Stimulated activated CD4-positive, alpha-beta T cell treated with anti-CD3 and anti-CD28 coated beads, Interleukin-4, amount 100 ng/mL, for 4 hours (primary cell): ENCODE measurements around the gene DPH5.
"Not testable (repeated sequence)": the region's sequence is repeated elsewhere in the genome, so short reads cannot be mapped to it uniquely, and the experiment has no call there.

Experiments used
- DNase-seq, 2 experiments: peaks; one replicate each; pipeline ENCODE4 v3.0.0-alpha.2; 2020

Gene DPH5

DNA sequence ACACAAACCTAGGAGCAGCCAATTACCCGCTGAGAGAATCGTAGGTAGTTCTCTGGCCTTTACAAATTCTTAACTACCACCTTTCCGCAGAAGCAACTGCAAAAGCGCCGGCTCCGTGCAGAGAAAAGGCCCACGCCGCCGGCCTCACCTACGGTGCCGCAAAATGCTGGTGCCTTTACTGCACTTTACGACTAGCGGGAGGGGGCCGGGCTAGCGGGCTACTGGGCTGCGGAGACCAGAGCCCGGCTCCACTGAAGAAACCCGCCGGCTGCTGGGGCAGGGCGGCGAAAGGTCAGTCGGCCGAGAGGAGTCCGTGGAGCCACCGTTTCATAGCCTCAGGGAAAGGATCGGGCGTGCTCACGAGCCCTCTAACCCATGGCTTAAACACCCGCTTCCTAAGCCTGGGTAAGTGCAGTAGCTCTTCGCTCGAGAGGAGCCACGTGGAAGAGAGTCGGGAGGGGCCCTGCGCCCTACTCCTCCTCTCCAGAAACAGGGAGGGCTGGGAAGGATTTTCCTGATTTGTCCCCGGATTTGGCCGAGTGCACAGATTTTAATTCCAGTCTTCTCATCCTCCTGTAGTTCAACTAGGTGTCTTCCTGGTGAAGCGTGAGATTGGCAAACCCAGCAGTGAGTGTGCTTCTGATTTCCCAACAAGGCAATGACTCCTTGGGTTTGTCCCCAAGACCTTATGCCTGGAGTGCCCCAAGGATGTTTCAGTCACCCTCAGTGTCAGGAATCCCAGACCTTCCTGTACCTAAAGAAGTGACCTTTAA is at the start of gene DPH5:
Gene DPH5, minus strand, starts transcription at position 128 of the 773 bp plus-strand sequence. CDS start 341 bp downstream, outside the sequence.
- DNase-seq = peak; percentile 88 to 90

- no peak for DNase-seq
Measured at GRCh38 chr1:101073836-101074235, 48.3 kb upstream of the DPH5 start.

DNA sequence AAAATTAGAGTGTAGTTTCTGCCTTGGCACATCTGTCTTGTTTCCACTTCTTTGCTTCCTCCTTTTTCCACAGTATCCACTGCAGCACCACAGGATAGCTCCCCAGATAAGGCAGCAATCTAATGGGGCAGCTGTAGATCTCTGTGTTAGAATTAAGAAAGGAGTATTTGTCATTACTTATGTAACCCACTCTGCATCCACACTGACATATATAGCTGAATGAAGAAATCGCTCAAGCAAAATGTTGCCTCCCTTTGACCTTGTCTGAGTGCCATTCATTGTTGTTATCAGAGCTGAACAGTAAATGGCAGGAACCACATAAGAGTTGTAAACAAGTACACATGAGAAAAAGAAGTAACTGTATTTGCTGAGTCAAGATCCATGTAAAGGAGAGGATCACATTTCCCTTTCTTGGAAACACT is 45.9 kb upstream of the DPH5 start:
- no peak for DNase-seq

DNA sequence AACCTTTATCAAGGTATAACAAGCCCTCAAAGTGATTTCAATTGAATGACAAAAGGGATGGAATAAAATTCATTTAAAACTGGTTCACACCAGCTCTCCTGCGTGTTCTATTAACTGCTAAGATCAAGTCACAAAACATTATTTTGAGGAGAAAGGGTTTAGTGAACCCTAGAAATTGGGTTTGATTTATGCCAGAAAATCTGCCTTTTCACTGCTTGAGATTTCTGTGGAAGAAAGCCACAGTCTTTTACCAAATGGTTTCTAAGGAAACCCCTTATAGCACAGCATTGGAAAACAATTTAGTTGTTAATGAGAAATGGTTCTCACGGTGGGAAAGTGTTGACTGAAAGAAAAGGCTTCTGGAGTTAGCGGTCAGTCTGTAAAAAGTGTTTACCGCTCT is 43.6 kb upstream of the DPH5 start:
- DNase-seq = no peak

GRCh38 chr1:101066937-101067335 is 41.4 kb upstream of the DPH5 start:
- not testable (repeated sequence) for DNase-seq

DNA sequence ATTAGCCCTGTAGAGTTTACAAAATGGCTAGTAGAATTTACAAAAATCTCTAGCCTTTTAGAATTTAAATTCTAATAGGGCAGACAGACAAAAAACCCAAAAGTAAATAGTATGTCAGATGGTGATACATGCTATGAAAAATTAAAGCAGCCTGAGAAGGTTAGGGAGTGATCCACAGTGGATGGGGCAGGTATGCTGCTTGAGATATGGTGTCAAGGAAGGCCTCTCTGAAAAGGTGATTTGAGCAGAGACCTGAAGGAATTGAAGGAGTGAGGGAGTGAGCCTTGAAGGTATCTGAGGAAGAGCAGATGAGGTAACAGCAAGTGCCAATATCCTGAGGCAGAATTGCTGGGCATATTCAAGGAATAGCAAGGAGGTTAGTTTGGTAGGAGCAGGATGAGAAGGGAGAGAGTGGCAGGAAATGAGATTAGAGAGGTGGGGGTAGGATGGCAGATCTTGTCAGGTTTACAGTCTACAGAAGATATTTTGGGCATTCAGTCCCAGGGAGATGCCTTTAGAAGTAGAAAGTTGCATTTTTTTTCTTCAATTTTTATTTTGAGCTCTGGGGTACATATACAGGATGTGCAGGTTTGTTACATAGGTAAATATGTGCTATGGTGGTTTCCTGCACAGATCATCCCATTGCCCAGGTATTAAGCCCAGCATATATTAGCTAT is 40.8 kb upstream of the DPH5 start:
- no peak for DNase-seq

GRCh38 chr1:101065575-101065974 is 40.0 kb upstream of the DPH5 start:
- DNase-seq = no peak

GRCh38 chr1:101064697-101065096 is 39.1 kb upstream of the DPH5 start:
- DNase-seq = no peak

DNA sequence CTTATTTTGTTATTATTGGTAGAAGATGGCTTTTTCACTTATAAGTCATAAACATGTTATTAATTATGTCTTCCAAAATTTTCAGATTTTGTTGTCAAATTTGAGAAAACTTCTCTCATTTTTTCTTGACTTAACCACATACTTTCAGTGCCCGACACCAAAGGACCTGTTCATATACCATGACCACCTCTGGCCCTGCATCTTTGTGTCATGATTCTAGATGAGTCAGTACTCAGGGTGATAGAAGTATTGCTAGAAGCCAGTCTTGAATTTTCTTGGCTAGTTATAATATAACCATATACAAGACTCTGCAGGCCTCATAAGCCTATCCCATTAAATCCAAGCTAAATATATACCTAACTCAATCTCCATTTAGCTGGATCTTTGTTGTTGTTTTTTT is 35.4 kb upstream of the DPH5 start:
- DNase-seq = no peak

DNA sequence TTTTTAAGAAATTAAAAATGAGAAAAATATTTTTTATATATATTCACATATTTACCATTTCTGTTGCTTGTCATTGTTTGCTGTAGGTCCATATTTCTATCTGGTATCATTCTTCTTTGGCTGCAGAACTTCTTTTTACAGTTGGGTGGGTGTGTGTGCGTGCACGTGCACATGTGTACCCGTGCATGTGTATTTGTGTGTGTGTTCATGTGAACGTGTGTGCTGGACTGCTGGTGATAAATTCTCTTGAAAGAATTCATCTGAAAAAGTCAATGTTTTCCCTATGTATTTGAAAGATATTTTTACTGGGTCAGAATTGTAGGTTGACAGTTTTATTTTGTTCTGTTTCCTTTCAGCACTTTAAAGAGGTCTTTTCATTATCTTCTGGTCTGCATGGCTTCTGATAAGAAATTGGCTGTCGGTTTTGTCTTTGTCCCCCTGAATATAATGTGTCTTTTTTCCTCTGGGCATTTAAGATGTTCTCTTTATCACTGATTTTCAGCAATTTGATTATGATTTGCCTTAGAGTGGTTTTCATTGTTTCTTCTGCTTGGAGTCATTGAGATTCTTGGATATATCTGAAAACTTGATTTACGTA is 34.5 kb upstream of the DPH5 start:
- no peak for DNase-seq

DNA sequence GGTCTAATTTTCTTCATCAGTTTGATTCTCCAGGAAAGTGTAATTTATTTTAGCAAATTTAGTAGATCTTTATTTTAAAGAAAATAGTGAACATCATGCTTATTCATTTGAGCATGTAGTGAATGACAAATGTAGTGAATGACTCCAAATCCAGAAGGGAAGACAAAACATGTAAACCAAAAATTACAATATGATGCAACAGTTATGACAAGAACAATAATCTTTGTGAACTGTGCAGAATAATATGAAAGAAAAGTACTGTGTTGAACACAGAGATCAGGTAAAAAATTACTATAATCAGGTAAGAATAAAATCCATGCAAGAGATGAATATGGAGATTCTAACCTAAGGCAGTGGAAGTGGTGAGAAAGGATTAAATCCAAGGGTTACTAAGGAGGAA is 30.0 kb upstream of the DPH5 start:
- DNase-seq = no peak

DNA sequence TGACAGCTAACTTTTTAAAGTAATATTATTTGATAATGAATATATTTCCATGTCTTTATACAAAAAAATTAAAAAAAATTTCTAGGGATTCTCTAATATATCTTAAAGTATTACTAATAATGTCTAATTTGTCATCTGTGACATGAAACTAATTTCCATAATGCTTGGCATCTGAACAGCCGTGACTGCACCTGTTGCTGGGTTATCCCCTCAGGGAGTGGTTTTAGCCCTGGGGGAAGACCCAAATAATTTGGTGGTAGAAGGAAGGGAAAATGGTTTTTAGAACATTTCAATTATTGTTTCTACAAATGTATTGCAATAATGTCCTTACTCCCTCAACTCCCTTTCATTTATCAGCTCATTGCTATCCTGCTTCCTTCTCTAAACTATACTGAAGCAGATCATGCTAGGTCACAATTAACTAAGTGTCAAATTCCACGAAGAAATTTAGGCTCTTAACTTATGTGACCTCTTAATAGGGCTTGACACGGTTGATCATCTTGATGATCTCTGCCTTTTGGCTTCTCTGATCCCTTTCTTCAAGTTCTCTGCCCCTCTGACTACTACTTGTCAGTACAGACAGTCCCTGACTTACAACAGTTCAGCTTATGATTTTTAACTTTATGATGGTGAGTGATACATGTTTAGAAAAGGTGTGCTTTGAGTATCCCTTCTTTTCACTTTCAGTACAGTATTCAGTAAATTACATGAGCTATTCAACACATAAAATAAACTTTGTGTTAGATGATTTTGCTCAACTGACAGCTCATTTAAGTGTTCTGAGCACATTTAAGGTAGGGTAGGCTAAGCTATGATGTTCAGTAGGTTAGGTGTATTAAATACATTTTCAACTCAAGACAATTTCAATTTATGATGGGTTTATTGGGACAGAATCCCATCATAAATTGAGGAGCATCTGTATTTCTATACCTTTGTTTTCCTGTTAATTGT is 26.4 kb upstream of the DPH5 start:
- no peak for DNase-seq

DNA sequence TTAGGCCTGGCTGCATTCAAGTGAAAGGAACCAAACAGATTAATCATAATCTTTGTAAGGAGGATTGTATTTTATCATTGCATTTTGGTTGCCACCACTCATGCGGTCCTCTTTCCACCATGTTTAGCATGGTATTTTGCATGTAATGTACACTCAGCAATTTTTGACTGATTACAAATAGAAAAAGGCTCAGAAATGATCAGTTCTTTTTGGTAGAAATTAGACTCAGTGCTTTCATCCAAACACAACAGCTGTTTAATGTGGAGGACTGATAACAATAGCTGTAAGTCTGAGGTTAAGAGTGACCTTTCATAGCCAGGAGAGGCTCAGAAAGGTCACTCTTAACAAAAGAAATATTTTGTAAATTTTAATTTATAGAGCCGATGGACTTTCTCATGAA is 25.3 kb upstream of the DPH5 start:
- no peak for DNase-seq

DNA sequence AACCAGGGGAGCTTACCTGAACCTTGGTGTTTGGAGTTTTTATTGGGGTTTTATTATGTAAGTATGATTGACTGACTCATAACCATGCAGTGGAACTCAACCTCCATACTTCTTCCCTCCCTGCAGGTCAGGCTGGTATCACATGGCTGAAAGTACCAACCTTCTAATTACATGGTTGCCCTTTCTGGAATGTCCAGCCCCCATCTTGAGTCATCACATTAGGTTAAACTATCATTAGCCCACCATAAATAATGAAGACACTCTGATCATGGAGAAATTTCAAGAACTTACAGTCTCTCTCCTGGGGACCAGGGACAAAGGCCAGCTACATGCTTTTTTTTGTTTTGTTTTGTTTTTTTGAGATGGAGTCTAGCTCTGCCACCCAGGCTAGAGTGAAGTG is 19.2 kb upstream of the DPH5 start:
- DNase-seq = no peak

DNA sequence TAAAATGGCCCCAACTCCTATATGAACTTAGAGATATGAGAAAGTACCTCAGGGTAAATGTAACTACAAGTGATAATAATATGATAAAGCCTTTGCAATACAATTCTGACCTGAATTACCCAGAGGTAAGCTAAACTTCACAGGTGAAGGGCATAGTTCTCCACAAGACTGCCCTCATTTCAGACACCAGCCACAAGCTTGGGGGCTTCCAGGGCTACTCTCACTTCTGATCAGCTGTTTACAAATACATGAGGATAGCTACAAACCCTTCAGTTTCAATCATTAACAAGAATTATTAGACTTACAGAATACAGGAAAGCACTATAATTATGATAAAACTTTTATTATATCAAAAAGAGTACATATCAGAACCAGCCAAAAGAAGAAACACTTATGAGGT is 18.7 kb upstream of the DPH5 start:
- DNase-seq = no peak

- no peak for DNase-seq
Measured at GRCh38 chr1:101043776-101044175, 18.2 kb upstream of the DPH5 start.

DNA sequence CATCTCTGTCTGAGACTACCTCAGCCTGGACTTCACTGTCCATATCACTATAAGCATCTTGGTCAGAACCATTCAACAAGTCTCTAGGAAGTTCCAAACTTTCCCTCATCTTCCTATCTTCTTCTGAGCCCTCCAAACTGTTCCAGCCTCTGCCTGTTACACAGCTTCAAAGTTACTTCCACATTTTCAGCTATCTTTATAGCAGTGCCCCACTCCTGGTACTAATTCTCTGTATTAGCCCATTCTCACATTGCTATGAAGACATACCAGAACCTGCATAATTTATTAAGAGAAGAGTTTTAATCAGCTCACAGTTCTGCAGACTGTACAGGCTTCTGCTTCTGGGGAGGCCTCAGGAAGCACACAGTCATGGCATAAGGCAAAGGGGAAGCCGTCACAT is 15.7 kb upstream of the DPH5 start:
- DNase-seq = no peak

GRCh38 chr1:101040666-101041065 is 15.1 kb upstream of the DPH5 start:
- DNase-seq = no peak

DNA sequence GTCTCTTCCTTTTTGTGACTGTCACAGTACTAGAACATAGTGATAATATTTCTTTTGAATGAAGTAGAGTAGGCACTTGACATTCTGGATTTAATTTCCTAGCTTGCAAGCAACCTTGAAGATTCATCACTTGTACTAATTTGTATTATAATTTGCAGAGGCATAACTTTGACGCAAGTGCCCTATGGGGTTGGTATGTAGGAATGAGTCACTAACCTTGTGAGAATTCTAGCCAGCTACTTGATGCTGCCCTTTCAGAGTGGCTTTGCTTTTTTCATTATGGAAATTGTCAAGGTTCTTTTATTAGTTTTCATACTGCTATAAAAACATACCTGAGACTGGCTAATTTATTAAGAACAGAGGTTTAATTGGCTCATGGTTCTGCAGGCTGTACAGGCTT is 13.7 kb upstream of the DPH5 start:
- DNase-seq = no peak

DNA sequence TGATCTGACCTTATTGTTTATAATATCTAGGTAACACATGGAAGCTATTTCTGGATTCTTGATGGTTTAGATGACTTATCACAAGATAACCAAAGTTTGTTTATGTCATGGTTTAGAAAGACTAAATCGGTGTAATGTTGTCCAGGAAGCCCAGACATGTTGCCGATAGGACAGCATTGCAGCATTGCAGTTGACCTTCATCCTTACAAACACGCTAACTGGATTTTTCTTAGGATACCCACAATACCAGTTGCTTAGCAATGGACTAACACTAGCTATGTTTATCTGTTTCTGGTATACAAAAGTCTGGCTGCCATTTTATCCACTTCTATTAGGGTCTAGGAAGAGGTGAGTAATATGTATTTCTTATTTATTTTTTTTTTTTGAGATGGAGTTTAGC is 11.7 kb upstream of the DPH5 start:
- DNase-seq = no peak

GRCh38 chr1:101033017-101033416 is 7.4 kb upstream of the DPH5 start:
- no peak for DNase-seq

DNA sequence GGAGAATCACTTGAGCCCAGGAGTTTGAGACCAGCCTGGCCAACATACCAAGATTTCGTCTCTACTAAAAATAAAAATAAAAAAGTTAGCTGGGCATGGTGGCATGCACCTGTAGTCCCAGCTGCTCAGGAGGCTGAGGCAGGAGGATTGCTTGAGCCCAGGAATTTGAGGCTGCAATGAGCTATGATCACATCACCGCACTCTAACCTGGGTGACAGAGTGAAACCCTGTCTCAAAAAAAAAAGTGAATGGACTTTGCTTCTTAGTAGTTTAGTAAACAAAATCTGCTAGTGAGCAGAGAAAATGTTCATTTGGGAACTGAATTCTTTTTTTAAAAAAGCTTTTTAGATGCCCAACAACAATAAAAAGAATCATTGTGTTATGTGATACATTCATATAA is 6.5 kb upstream of the DPH5 start:
- DNase-seq = not testable (repeated sequence)

DNA sequence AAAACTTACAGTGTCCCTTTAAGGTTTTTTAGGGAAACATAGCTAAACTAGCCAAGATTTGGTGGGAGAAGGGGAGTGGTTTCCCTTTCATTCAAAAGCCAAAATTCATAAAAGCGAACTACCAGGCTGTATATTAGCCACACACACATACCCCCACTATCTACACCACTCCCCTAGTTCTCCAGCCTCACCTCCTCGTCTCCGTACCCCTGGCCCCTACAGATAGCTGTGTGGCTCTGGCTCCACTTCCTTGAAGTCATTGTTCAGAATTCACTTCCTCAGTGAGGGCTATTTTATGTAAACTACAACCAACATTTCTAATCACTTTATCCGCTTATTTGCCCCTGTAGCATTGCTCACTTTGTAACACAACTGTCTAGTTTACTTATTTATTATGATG is 5.3 kb upstream of the DPH5 start:
- DNase-seq = no peak
